AG10803 (cell line): Measurements from ENCODE around the gene IGF1R.
A peak's percentile ranks its signal among the peaks of the same experiment; 100 is the strongest.

Experiments used
- DNase-seq: peaks from one replicate; pipeline ENCODE4 v3.0.0; 2010; ENCODE audit warnings: low read depth
- H3K4me3 ChIP-seq: 2 replicates; pipeline ENCODE4 v1.5.1; 2011; ENCODE audit warnings: mild to moderate bottlenecking, low read length, control low read depth
- CTCF ChIP-seq: conservative IDR thresholded peaks from 2 replicates; pipeline ENCODE4 v1.5.1; 2011; ENCODE audit warnings: mild to moderate bottlenecking, low read length, control low read depth, inconsistent platforms

IGF1R gene

DNA sequence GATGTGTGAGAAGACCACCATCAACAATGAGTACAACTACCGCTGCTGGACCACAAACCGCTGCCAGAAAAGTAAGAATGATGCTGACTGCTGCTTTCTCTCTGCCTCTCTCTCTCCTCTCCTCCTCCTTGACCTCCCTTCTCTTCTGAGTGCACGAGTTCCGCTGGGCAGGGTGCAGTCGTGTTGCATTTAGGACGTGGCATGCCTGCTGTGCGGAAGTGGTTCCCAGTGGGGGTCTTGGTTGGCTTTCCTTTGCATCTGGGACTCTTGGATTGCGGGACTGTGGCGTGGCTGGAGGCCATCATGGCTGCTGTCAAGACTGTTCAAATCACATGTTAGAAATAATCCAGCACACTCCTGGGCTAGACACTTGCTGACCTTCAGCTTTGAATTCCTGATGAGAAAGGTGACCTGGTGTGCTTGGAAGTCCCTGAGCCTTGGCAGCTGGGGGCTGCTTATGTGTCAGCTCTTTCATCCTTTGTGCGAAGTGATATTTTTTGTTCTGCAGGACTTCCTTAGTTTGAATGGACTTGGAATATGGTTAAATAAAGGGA, 59.8 kb downstream of the IGF1R start:
- no peak overlapping the region for H3K4me3 ChIP-seq
- TF ChIP-seq CTCF = no peak
- no peak for DNase-seq

DNA sequence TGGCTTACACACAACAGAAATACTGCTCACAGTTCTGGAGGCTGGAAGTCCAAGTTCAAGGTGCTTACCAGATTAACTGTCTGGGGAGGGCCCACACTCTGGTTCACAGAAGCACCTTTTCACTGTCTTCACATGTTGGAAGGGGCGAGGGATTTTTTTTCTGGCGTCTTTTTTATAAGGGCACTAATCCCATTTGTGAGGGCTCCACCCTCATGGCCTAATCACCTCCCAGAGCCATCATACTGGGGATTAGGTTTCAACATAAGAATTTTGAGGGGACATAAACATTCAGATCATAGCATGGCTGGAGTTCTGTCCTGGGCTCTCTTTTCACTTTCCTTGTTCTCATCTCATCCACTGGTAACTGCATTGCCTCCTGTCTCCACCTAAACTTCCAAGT, 63.5 kb downstream of the IGF1R start:
- DNase-seq = no peak
- no peak for TF ChIP-seq CTCF
- H3K4me3 ChIP-seq = no peak overlapping the region

GRCh38 chr15:98712845-98713584, 64.7 kb downstream of the IGF1R start:
- TF ChIP-seq CTCF = no peak
- DNase-seq = peak; percentile 28
- no peak overlapping the region for H3K4me3 ChIP-seq

- peak; percentile 72 for DNase-seq
- H3K4me3 ChIP-seq = no peak overlapping the region
- TF ChIP-seq CTCF = no peak
Observed at GRCh38 chr15:98713585-98714001, 65.3 kb downstream of the IGF1R start.

- DNase-seq = no peak
- no peak overlapping the region for H3K4me3 ChIP-seq
- no peak for TF ChIP-seq CTCF
Observed at GRCh38 chr15:98714922-98715321, 66.6 kb downstream of the IGF1R start.

- peak; percentile 80 for DNase-seq
- H3K4me3 ChIP-seq = no peak overlapping the region
- TF ChIP-seq CTCF = no peak
Observed at GRCh38 chr15:98715401-98715800, 67.1 kb downstream of the IGF1R start.

DNA sequence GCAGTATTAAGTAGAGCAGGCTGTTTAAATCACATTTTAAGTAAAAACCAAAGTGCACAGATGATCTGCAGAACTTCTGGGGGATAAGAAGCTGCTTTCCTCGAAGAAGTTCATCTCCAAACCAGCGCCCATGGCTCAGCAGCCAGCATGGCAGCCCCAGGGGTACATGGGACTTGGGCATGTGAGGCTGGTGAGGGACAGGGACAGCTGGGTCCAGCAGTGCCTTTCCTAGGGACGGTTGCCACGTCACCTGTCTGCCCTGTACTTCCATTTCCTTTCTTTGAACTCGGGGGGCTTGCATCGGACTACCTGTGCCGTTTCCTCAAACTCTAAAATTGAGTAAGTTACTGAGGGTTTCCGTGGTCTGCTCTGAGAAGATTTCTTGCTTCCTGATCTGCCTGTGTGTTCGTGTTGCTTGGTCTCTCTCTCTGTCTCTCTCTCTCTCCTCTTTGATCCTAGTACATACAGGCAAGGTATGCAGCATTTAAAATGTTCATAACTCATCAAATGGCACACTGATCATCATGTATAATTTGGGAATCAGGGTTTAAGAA, 67.6 kb downstream of the IGF1R start:
- H3K4me3 ChIP-seq = no peak overlapping the region
- TF ChIP-seq CTCF = no peak

More for the DNA sequence above, 67.6 kb downstream of the IGF1R start:
- DNase-seq = no peak
